SK-N-SH (cell line): Measurements from ENCODE around the gene GLIS1.

Source experiments
- CTCF ChIP-seq: fragments of 200-600 bp; sonication (generic); IDR thresholded peaks from 2 replicates; pipeline ENCODE4 v1.6.1; 2017; ENCODE audit warnings: antibody characterized with exemption, mild to moderate bottlenecking, moderate library complexity
- EP300 ChIP-seq, 2 experiments: IDR thresholded peaks; 2 replicates each; pipeline versions ENCODE4 v1.4.0 to v1.6.1; 2012; ENCODE audit warnings: borderline replicate concordance in 1 of 2, low read depth in 1 of 2, low read length in 1 of 2
- EZH2phosphoT487 ChIP-seq: fragments of 200-600 bp; sonication (generic); IDR thresholded peaks from 2 replicates; pipeline ENCODE4 v1.6.1; 2017; ENCODE audit warnings: low read depth, mixed run types, mild to moderate bottlenecking, antibody characterized with exemption, moderate library complexity, borderline replicate concordance
- GATA2 ChIP-seq: sonication (generic); formaldehyde crosslinking; IDR thresholded peaks from 2 replicates; pipeline ENCODE4 v1.5.0; 2020; ENCODE audit warnings: mild to moderate bottlenecking, missing genetic modification reagents
- JUND ChIP-seq: IDR thresholded peaks from 2 replicates; pipeline ENCODE4 v1.4.0; 2012
- MAX ChIP-seq: IDR thresholded peaks from 2 replicates; pipeline ENCODE4 v1.4.0; 2012; ENCODE audit warnings: low read depth
- MXI1 ChIP-seq: IDR thresholded peaks from 2 replicates; pipeline ENCODE4 v1.6.1; 2012; ENCODE audit warnings: mild to moderate bottlenecking, low read depth, low read length, improper control_type of control experiment
- POLR2AphosphoS5 ChIP-seq: IDR thresholded peaks from 2 replicates; pipeline ENCODE4 v1.6.1; 2012; ENCODE audit warnings: low read depth, low read length
- RAD21 ChIP-seq: IDR thresholded peaks from 2 replicates; pipeline ENCODE4 v1.6.1; 2012; ENCODE audit warnings: mild to moderate bottlenecking, low read length
- REST ChIP-seq: IDR thresholded peaks from 2 replicates; pipeline ENCODE4 v1.6.1; 2012; ENCODE audit warnings: mild to moderate bottlenecking, low read depth, low read length, moderate library complexity
- RFX5 ChIP-seq: IDR thresholded peaks from 2 replicates; pipeline ENCODE4 v1.6.1; 2012; ENCODE audit warnings: mild to moderate bottlenecking, improper control_type of control experiment, low read length
- TAF1 ChIP-seq: IDR thresholded peaks from 2 replicates; pipeline ENCODE4 v1.6.1; 2012; ENCODE audit warnings: low read depth, mild to moderate bottlenecking, low read length, moderate library complexity, borderline replicate concordance
- USF2 ChIP-seq: fragments of 150-350 bp; IDR thresholded peaks from 2 replicates; pipeline ENCODE4 v1.6.1; 2017; ENCODE audit warnings: antibody characterized with exemption, low read length, low read depth, borderline replicate concordance

GRCh38 chr1:53539711-53540603 lies 199.0 kb downstream of the GLIS1 start:
- no peak for TF ChIP-seq MAX
- TF ChIP-seq EP300 (IDR thresholded peaks at IDR 0.05; ENCODE audit: borderline replicate concordance in 1 of 2, low read depth in 1 of 2, low read length in 1 of 2), result no peak
- TF ChIP-seq CTCF, result no peak
- TF ChIP-seq POLR2AphosphoS5, result no peak
- TF ChIP-seq EZH2phosphoT487, result no peak
- TF ChIP-seq REST, result no peak
- no peak for TF ChIP-seq MXI1
- TF ChIP-seq RFX5, result no peak
- no peak for TF ChIP-seq JUND
- TF ChIP-seq USF2, result no peak
- no peak for TF ChIP-seq TAF1
- no peak for TF ChIP-seq RAD21
- no peak for TF ChIP-seq GATA2 (CRISPR knock-in tag)
